Lung microvascular endothelial cell (primary cell): ENCODE data around the gene GPR78. TPM values are rescaled to one million over a fixed set of nuclear protein-coding genes. Genes with fewer than 3 reads are reported as not detected.
"Not testable (repeated sequence)": the region's sequence is repeated elsewhere in the genome, so short reads cannot be mapped to it uniquely, and the experiment has no call there.

Experiments
- DNase-seq, 2 donors: peaks; one replicate each; pipeline versions ENCODE4 v3.0.0 to v3.0.0-alpha.2; 2010; ENCODE audit warnings: low read depth in 2 of 2
- total RNA-seq: library from RNA; depleted of rRNA; stranded (reverse); fragments of >200 nt; gene quantifications from 2 replicates; pipeline ENCODE4 v1.2.1, GENCODE V29; 2014

Gene GPR78
- total RNA-seq, 1 donor from 2014 or later, result not detected

- DNase-seq, result no peak
Measured at GRCh38 chr4:8615366-8615765, 35.2 kb downstream of the GPR78 start.

- no peak for DNase-seq
Measured at GRCh38 chr4:8615921-8616787, 36.0 kb downstream of the GPR78 start.

GRCh38 chr4:8616831-8617230 is 36.6 kb downstream of the GPR78 start:
- no peak for DNase-seq

- DNase-seq, result no peak
Measured at GRCh38 chr4:8617486-8618040, 37.4 kb downstream of the GPR78 start.

- DNase-seq, result no peak
Measured at GRCh38 chr4:8618421-8618820, 38.2 kb downstream of the GPR78 start.

GRCh38 chr4:8618961-8619720 is 38.9 kb downstream of the GPR78 start:
- DNase-seq, result no peak

- not testable (repeated sequence) for DNase-seq
Measured at GRCh38 chr4:8621135-8621534, 40.9 kb downstream of the GPR78 start.

GRCh38 chr4:8624601-8625272 is 44.5 kb downstream of the GPR78 start:
- DNase-seq, result not testable (repeated sequence)

GRCh38 chr4:8630240-8630905 is 50.2 kb downstream of the GPR78 start:
- not testable (repeated sequence) for DNase-seq

- DNase-seq, result not testable (repeated sequence)
Measured at GRCh38 chr4:8631896-8632295, 51.7 kb downstream of the GPR78 start.

- not testable (repeated sequence) for DNase-seq
Measured at GRCh38 chr4:8634773-8635172, 54.6 kb downstream of the GPR78 start.

- DNase-seq, result not testable (repeated sequence)
Measured at GRCh38 chr4:8635897-8636554, 55.8 kb downstream of the GPR78 start.

Other genes starting within 250 kb of the GPR78 start
- 22.6 and 24.0 TPM in 2 replicates for gene ACOX3, start 139.7 kb upstream of the GPR78 start, total RNA-seq
- gene TRMT44, start 139.6 kb upstream of the GPR78 start, total RNA-seq, result 6.3 and 9.9 TPM in 2 replicates
- gene CPZ, start 12.4 kb downstream of the GPR78 start, total RNA-seq, result not detected in 2 replicates